GF-D8 (cell line): Measurements from ENCODE around the gene TRMT11.
A peak's percentile ranks its signal among the peaks of the same experiment; 100 is the strongest.
"Not testable (repeated sequence)": the region's sequence is repeated elsewhere in the genome, so short reads cannot be mapped to it uniquely, and the experiment has no call there.

Source experiments
- DNase-seq: peaks from one replicate; lab custom pipeline; 2025; lab: John Stamatoyannopoulos, UW

Gene TRMT11

GRCh38 chr6:125994670-125995488 lies 8.5 kb downstream of the TRMT11 start:
- no peak for DNase-seq

- peak; percentile 24 for DNase-seq
Observed at GRCh38 chr6:125995972-125996580, 9.7 kb downstream of the TRMT11 start.

GRCh38 chr6:126002755-126003679 lies 16.7 kb downstream of the TRMT11 start:
- no peak for DNase-seq

GRCh38 chr6:126007800-126008199 lies 21.5 kb downstream of the TRMT11 start:
- DNase-seq: no peak

- no peak for DNase-seq
Observed at GRCh38 chr6:126010040-126010439, 23.7 kb downstream of the TRMT11 start.

GRCh38 chr6:126015863-126016262 lies 29.5 kb downstream of the TRMT11 start:
- DNase-seq: no peak

GRCh38 chr6:126016591-126016990 lies 30.3 kb downstream of the TRMT11 start:
- no peak for DNase-seq

GRCh38 chr6:126017668-126018067 lies 31.3 kb downstream of the TRMT11 start:
- no peak for DNase-seq

- no peak for DNase-seq
Observed at GRCh38 chr6:126020305-126021050, 34.1 kb downstream of the TRMT11 start.

GRCh38 chr6:126023474-126023873 lies 37.1 kb downstream of the TRMT11 start:
- not testable (repeated sequence) for DNase-seq

GRCh38 chr6:126026001-126026400 lies 39.7 kb downstream of the TRMT11 start:
- DNase-seq: no peak

GRCh38 chr6:126027601-126028000 lies 41.3 kb downstream of the TRMT11 start:
- no peak for DNase-seq

GRCh38 chr6:126030045-126030444 lies 43.7 kb downstream of the TRMT11 start:
- no peak for DNase-seq

- peak; percentile 56 for DNase-seq
Observed at GRCh38 chr6:126033696-126034095, 47.4 kb downstream of the TRMT11 start.

GRCh38 chr6:126034656-126035055 lies 48.3 kb downstream of the TRMT11 start:
- no peak for DNase-seq

GRCh38 chr6:126035764-126036163 lies 49.4 kb downstream of the TRMT11 start:
- no peak for DNase-seq

GRCh38 chr6:126038234-126038633 lies 51.9 kb downstream of the TRMT11 start:
- DNase-seq: no peak

GRCh38 chr6:126039284-126039683 lies 52.9 kb downstream of the TRMT11 start:
- no peak for DNase-seq

GRCh38 chr6:126040394-126040793 lies 54.1 kb downstream of the TRMT11 start:
- DNase-seq: no peak

GRCh38 chr6:126040826-126041225 lies 54.5 kb downstream of the TRMT11 start:
- peak; percentile 21 for DNase-seq

GRCh38 chr6:126041516-126041915 lies 55.2 kb downstream of the TRMT11 start:
- DNase-seq: no peak

- no peak for DNase-seq
Observed at GRCh38 chr6:126042001-126042419, 55.7 kb downstream of the TRMT11 start.
